HG03045 (cell line): ENCODE data around the gene ELOVL7.
"Not testable (repeated sequence)": the region's sequence is repeated elsewhere in the genome, so short reads cannot be mapped to it uniquely, and the experiment has no call there.

Experiments used
- ATAC-seq: cut with Tn5 transposase; IDR thresholded peaks from one replicate; pipeline ENCODE4 v1.9.1; 2021; ENCODE audit warnings: mild to moderate bottlenecking, moderate library complexity; ENCODE audit not compliant: unreplicated experiment

The ELOVL7 gene

DNA sequence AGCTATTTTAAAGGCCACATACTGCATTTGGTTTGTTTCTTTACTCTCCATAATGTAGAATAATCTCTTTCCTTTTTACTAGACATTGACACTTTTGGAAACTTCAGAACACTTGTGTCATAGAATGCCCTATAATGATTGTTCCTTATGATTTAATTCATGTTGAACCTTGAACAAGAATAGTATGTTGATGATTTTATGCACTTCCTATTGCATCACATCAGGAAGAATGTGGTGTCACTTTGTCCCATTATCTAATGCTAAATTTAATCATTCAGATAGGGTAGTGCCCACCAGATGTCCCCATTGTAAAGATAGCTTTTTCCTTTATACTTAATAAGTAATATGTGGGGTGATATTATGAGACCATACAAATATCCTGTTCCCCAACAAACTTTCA, 124.7 kb downstream of the ELOVL7 start:
- no peak for ATAC-seq

DNA sequence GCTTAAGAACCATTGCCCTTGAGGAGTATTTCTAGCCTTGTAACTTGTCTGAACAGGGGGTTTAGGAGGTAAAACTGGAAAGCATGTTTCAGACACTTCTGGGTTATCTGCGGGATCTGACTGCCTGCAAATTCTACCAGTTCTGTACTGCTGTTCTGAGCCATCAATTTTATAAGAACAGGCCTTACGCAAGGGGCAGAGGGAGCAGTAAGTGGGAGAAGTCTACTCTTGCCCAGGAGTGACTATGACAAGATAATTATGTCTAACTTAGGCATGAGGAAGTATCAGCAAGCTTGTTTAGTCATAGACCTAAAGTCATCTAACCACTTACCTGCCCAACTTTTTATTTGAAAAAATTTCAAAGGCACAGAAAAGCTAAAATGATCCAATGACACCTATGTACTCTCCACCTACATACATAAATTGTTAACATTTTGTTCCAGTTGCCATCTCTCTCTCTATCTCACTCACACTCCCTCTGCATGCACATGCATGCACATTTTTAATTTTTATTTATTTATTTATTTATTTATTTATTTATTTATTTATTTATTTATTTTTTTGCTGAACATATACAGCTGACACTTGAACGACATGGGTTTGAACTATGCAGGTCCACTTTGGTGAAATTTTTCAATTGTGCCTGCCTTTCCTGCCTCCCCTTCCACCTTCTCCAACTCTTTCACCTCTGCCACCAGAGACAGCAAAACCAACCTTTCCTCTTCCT, 125.7 kb downstream of the ELOVL7 start:
- no peak for ATAC-seq

DNA sequence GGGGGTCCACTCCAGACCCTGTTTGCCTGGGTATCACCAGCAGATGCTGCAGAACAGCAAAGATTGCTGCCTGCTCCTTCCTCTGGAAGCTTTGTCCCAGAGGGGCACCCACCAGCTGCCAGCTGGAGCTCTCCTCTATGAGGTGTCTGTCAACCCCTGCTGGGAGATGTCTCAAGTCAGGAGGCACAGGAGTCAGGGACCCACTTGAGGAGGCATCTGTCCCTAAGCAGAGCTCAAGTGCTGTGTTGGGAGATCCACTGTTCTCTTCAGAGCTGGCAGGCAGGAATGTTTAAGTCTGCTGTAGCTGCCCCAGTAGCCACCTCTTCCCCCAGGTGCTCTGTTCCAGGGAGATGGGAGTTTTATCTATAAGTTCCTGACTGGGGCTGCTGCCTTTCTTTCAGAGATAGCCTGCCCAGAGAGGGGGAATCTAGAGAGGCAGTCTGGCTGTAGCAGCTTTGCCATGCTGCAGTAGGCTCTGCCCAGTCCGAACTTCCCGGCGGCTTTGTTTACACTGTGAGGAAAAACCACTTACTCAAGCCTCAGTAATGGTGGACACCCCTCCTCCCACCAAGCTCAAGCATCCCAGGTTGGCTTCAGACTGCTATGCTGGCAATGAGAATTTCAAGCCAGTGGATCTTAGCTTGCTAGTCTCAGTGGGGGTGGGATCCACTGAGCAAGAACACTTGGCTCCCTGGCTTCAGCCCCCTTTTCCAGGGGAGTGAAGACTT, 128.7 kb downstream of the ELOVL7 start:
- ATAC-seq, result not testable (repeated sequence)

DNA sequence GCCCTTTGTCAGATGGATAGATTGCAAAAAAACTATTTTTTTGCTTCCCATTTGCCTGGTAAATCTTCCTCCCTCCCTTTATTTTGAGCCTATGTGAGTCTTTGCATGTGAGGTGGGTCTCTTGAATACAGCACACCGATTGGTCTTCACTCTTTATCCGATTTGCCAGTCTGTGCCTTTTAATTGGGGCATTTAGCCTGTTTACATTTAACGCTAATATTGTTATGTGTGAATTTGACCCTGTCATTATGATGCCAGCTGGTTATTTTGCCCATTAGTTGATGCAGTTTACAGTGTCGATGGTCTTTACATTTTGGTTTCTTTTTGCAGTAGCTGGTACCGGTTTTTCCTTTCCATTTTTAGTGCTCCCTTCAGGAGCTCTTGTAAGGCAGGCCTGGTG, 131.1 kb downstream of the ELOVL7 start:
- ATAC-seq, result no peak

DNA sequence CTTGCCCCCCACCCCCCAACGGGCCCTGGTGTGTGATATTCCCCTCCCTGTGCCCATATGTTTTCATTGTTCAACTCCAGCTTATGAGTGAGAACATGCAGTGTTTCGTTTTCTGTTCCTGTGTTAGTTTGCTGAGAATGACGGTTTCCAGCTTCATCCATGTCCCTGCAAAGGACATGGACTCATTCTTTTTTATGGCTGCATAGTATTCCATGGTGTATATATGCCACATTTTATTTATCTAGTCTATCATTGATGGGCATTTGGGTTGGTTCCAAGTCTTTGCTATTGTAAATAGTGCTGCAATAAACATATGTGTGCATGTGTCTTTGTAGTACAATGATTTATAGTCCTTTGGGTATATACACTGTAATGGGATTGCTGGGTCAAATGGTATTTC, 132.2 kb downstream of the ELOVL7 start:
- ATAC-seq, result not testable (repeated sequence)

DNA sequence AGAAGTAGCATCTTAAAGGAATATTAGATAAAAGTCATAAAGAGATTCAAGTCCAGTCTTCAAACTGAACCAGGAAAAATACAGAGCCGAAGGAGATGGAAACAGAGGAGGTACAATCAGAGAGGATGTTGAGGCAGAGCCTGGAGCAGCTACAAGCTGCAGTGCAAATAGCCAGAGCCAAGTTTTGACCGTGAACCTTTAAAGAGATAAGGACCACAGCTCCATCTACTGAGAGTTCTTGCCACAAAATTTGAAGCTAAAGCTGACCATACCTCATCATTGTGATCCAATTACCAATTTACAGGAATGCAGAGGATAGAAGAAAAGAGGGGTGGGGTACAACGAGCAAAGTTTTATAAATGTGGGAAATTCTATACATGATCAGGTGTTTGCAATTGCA, 133.7 kb downstream of the ELOVL7 start:
- ATAC-seq, result no peak

DNA sequence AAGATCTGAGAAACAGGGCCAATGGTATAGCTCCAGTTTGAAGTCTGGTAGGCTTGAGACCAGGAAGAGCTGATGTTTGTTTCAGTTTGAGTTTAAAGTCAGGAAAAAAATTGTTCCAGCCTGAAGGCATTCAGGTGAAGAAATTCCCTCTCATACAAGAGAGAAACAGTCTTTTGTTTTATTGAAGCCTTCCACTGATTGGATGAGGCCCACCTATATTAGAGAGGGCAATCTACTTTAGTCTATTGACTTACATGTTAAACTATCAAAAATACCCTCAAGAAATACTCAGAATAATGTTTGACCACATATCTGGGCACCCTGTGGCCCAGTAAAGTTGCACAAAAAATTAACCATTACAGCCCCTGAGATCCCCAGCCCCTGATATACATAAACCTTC, 138.9 kb downstream of the ELOVL7 start:
- no peak for ATAC-seq

DNA sequence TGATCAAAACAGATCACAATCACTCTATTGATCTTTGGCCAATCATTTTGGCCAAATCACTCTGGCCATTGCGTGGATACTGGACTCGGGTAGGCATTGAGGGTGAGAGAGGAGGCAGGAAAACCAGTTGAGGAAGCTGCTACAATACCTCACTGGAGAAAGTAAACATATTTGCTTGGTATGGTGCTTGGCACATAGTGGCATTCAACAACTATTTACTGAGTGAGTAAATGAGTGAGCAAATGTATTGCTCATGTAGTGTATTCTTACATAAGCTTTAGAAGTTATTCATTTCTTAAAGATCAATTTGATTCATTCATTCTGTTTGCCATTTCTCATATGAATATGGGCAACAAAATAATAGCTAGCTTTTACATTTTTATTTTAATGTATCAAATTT, 140.1 kb downstream of the ELOVL7 start:
- ATAC-seq, result no peak
